MM.1S (cell line): ENCODE data around the gene RPS3.

ENCODE experiments used
- DNase-seq: peaks from one replicate; pipeline ENCODE4 v3.0.0-alpha.2; 2015
- H2AFZ ChIP-seq: fragments of 300-600 bp; sonication (generic); 2 replicates; pipeline ENCODE4 v1.6.0; 2016; ENCODE audit warnings: antibody characterized with exemption, low read length
- H3F3A ChIP-seq: fragments of 300-600 bp; sonication (generic); 2 replicates; pipeline ENCODE4 v1.6.1; 2016; ENCODE audit warnings: mild to moderate bottlenecking, antibody characterized with exemption, low read length, moderate library complexity, mixed read lengths; ENCODE audit not compliant: insufficient read depth
- H3K27ac ChIP-seq: fragments of 300-600 bp; sonication (generic); 2 replicates; pipeline ENCODE4 v1.5.1; 2016; ENCODE audit warnings: mild to moderate bottlenecking, low read length
- H3K27me3 ChIP-seq: fragments of 300-600 bp; sonication (generic); replicated peaks from 2 replicates; pipeline ENCODE4 v1.6.0; 2016; ENCODE audit warnings: low read length; ENCODE audit not compliant: insufficient read depth
- H3K36me3 ChIP-seq: fragments of 300-600 bp; sonication (generic); replicated peaks from 2 replicates; pipeline ENCODE4 v1.6.1; 2016; ENCODE audit warnings: mild to moderate bottlenecking, low read length, mixed read lengths; ENCODE audit not compliant: insufficient read depth
- H3K4me1 ChIP-seq: fragments of 300-600 bp; sonication (generic); 2 replicates; pipeline ENCODE4 v1.6.1; 2016; ENCODE audit warnings: low read length, mixed read lengths
- H3K4me2 ChIP-seq: fragments of 300-600 bp; sonication (generic); 2 replicates; pipeline ENCODE4 v1.6.0; 2016; ENCODE audit warnings: low read depth, low read length
- H3K4me3 ChIP-seq: fragments of 300-600 bp; sonication (generic); 2 replicates; pipeline ENCODE4 v1.5.1; 2016; ENCODE audit warnings: low read length, mixed read lengths
- H3K79me2 ChIP-seq: fragments of 300-600 bp; sonication (generic); 2 replicates; pipeline ENCODE4 v1.6.1; 2016; ENCODE audit warnings: mixed run types, low read length, mixed read lengths
- H3K9ac ChIP-seq: fragments of 300-600 bp; sonication (generic); 2 replicates; pipeline ENCODE4 v1.6.1; 2016; ENCODE audit warnings: low read length, mixed read lengths
- H3K9me2 ChIP-seq: fragments of 300-600 bp; sonication (generic); replicated peaks from 2 replicates; pipeline ENCODE4 v1.6.1; 2016; ENCODE audit warnings: mild to moderate bottlenecking, low read length, mixed read lengths; ENCODE audit not compliant: insufficient read depth
- H3K9me3 ChIP-seq: fragments of 300-600 bp; sonication (generic); replicated peaks from 2 replicates; pipeline ENCODE4 v1.6.1; 2016; ENCODE audit warnings: mild to moderate bottlenecking, low read length, mixed read lengths; ENCODE audit not compliant: insufficient read depth
- H4K20me1 ChIP-seq: fragments of 300-600 bp; sonication (generic); 2 replicates; pipeline ENCODE4 v1.6.1; 2016; ENCODE audit warnings: mild to moderate bottlenecking, low read length, moderate library complexity, mixed read lengths; ENCODE audit not compliant: insufficient read depth
- CTCF ChIP-seq: fragments of 300-600 bp; sonication (generic); IDR thresholded peaks from 2 replicates; pipeline ENCODE4 v1.5.1; 2016; ENCODE audit warnings: antibody characterized with exemption, low read length, mixed read lengths
- EZH2 ChIP-seq: fragments of 300-600 bp; sonication (generic); optimal IDR thresholded peaks from 2 replicates; pipeline ENCODE3; 2017; ENCODE audit warnings: low read depth, mild to moderate bottlenecking, antibody characterized with exemption, low read length, mixed read lengths
- EZH2phosphoT487 ChIP-seq: fragments of 300-600 bp; sonication (generic); IDR thresholded peaks from 2 replicates; pipeline ENCODE4 v1.6.1; 2018; ENCODE audit warnings: antibody characterized with exemption, low read length

Gene RPS3

GRCh38 chr11:75445315-75445953 is 46.1 kb downstream of the RPS3 start:
- Histone ChIP-seq H3K4me3 (no peak overlapping the region), H4K20me1 (no peaks in the 10 kb centered on the region), H3K27me3 (peaks cover 82% of the 10 kb centered on the region), H3K27ac (no peak overlapping the region), H3K9me3 (no peaks in the 10 kb centered on the region), H3K9ac (no peak overlapping the region), H3F3A (no peaks in the 10 kb centered on the region), H3K36me3 (no peaks in the 10 kb centered on the region), H3K79me2 (no peaks in the 10 kb centered on the region), H3K4me1 (no peaks in the 10 kb centered on the region), H3K9me2 (no peaks in the 10 kb centered on the region), H2AFZ (no peak overlapping the region), H3K4me2 (no peak overlapping the region)
- peak; percentile 37 for DNase-seq
- TF ChIP-seq EZH2phosphoT487: no peak
- peak; percentile 97 for TF ChIP-seq CTCF

DNA sequence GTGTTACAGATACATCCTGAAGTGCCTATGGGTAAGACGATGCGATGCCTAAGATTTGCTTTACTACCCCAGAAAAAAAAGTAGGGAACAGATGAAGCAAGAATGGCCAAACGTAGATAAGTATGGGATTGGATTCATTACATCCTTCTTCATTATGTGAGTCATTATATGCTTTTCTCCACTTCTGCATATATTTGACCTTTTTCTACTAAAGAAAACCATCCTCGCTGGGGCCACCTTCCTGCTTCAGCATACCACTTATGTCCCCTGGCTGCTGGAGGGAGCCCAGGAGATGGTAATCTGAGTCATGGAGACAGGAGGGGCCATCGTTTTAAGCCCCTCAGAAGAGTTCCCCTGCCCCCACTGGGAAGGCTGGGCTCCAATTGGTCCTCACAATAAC is 48.1 kb downstream of the RPS3 start:
- H3K36me3 ChIP-seq: no peaks in the 10 kb centered on the region
- H2AFZ ChIP-seq: no peak overlapping the region
- H4K20me1 ChIP-seq: no peaks in the 10 kb centered on the region
- DNase-seq: no peak
- H3K27ac ChIP-seq: no peak overlapping the region
- H3K4me2 ChIP-seq: no peak overlapping the region
- no peaks in the 10 kb centered on the region for H3K79me2 ChIP-seq
- peaks cover 80% of the 10 kb centered on the region for H3K27me3 ChIP-seq
- TF ChIP-seq CTCF (no peak), EZH2phosphoT487 (no peak), EZH2 (no peak)
- H3K4me1 ChIP-seq: no peaks in the 10 kb centered on the region
- no peaks in the 10 kb centered on the region for H3F3A ChIP-seq
- no peak overlapping the region for H3K9ac ChIP-seq
- H3K9me2 ChIP-seq: no peaks in the 10 kb centered on the region
- no peaks in the 10 kb centered on the region for H3K9me3 ChIP-seq
- H3K4me3 ChIP-seq: no peak overlapping the region

GRCh38 chr11:75449271-75449670 is 50.0 kb downstream of the RPS3 start:
- Histone ChIP-seq H3K4me2 (no peak overlapping the region), H3K36me3 (no peaks in the 10 kb centered on the region), H3K27me3 (peaks cover 62% of the 10 kb centered on the region), H3F3A (no peaks in the 10 kb centered on the region), H3K4me3 (no peak overlapping the region), H4K20me1 (no peaks in the 10 kb centered on the region), H3K9me3 (no peaks in the 10 kb centered on the region), H2AFZ (no peak overlapping the region), H3K9ac (no peak overlapping the region), H3K4me1 (no peaks in the 10 kb centered on the region), H3K9me2 (no peaks in the 10 kb centered on the region), H3K27ac (no peak overlapping the region), H3K79me2 (no peaks in the 10 kb centered on the region)
- TF ChIP-seq EZH2phosphoT487: no peak
- no peak for TF ChIP-seq EZH2
- no peak for TF ChIP-seq CTCF
- no peak for DNase-seq
